Measurements from ENCODE around the gene DMD. TPM values are rescaled to one million over a fixed set of nuclear protein-coding genes. Genes with fewer than 3 reads are reported as not detected.

The DMD gene
- total RNA-seq, 2 donors from 2014 or later: 19.6 to 24.9 TPM

DNA sequence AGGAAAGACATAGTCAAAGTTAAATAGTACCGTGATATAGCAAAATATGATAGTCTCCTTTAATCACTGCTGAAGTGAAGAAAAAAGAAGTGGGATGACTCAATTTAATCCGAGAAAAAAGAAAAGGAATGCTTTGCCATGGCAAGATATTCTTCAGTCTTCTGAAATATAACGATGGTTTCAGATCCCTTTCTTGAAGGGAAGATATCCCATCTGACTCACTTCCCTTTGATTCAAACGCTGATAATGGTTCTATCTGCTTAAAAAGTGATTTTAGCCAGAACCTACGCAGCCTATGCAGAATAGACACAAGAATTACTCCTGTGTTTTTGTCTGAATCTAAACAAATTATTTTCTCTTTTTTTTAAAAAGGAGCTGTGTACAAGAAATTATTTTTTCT is 2071.4 kb downstream of the DMD start:
- TF ChIP-seq CTCF (conservative IDR thresholded peaks at IDR 0.05): no peak
- Mint-ChIP-seq H3K36me3 (ENCODE audit: low read depth) (peaks cover 31% of the 10 kb centered on the region), H3K9me3 (peaks cover 37% of the 10 kb centered on the region), H3K27ac (no peak overlapping the region), H3K4me1 (no peaks in the 10 kb centered on the region), H3K4me3 (no peak overlapping the region), H3K27me3 (ENCODE audit: insufficient read depth) (no peaks in the 10 kb centered on the region)
- no peak overlapping the region for H3K4me3 ChIP-seq (ENCODE audit: low read length)
- no peaks in the 10 kb centered on the region for H3K27me3 ChIP-seq (ENCODE audit: control insufficient read depth, insufficient read depth, low read length, poor library complexity, severe bottlenecking)
- H3K27ac ChIP-seq (ENCODE audit: low read depth, low read length): no peak overlapping the region
- peaks cover 9% of the 10 kb centered on the region for H3K36me3 ChIP-seq (ENCODE audit: control insufficient read depth, insufficient read depth, low read length)
- DNase-seq: no peak
- H3K9me3 ChIP-seq (ENCODE audit: control insufficient read depth, low read length): no peaks in the 10 kb centered on the region
- no peak overlapping the region for H3K9ac ChIP-seq (ENCODE audit: extremely low read depth, low read length, poor library complexity, severe bottlenecking)
- WGBS, 2 experiments (ENCODE audit: insufficient coverage in 1 of 2, insufficient read length in 1 of 2): 90 to 94% methylated on average over 2 to 5 of the region's 5 CpGs
- H3K4me1 ChIP-seq (ENCODE audit: control insufficient read depth, insufficient read depth, low read length): no peaks in the 10 kb centered on the region

DNA sequence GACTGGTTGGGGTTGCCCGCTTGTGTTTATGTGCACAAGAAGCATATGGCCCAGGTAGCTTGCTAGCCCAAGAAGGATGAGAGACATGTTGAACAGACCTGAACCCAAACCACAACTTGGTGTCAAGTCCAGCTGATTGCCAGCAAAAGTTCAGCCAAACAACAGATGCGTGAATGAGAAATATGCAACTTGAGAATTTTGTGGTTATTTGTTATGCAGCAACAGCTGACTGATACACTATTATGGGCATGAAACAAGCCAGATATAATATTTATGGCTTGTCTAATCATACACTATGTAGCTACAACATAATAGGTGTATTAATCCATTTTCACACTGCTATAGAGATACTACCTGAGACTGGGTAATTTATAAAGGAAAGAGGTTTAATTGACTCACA is 2073.2 kb downstream of the DMD start:
- Mint-ChIP-seq H3K9me3 (peaks cover 34% of the 10 kb centered on the region), H3K27ac (no peak overlapping the region), H3K36me3 (ENCODE audit: low read depth) (peaks cover 23% of the 10 kb centered on the region), H3K4me1 (no peaks in the 10 kb centered on the region), H3K27me3 (ENCODE audit: insufficient read depth) (no peaks in the 10 kb centered on the region), H3K4me3 (no peak overlapping the region)
- H3K36me3 ChIP-seq (ENCODE audit: control insufficient read depth, insufficient read depth, low read length): peaks cover 12% of the 10 kb centered on the region
- no peak overlapping the region for H3K27ac ChIP-seq (ENCODE audit: low read depth, low read length)
- no peaks in the 10 kb centered on the region for H3K27me3 ChIP-seq (ENCODE audit: control insufficient read depth, insufficient read depth, low read length, poor library complexity, severe bottlenecking)
- WGBS, 2 experiments (ENCODE audit: insufficient coverage in 1 of 2, insufficient read length in 1 of 2): 94% methylated on average over 2 of the region's 2 CpGs; no CpG with 5 or more reads in 1 of the 2 experiments
- TF ChIP-seq CTCF (conservative IDR thresholded peaks at IDR 0.05): no peak
- DNase-seq: no peak
- H3K9ac ChIP-seq (ENCODE audit: extremely low read depth, low read length, poor library complexity, severe bottlenecking): no peak overlapping the region
- no peak overlapping the region for H3K4me3 ChIP-seq (ENCODE audit: low read length)
- no peaks in the 10 kb centered on the region for H3K9me3 ChIP-seq (ENCODE audit: control insufficient read depth, low read length)
- H3K4me1 ChIP-seq (ENCODE audit: control insufficient read depth, insufficient read depth, low read length): no peaks in the 10 kb centered on the region

GRCh38 chrX:31136144-31136611 is 2075.2 kb downstream of the DMD start:
- no peaks in the 10 kb centered on the region for H3K27me3 ChIP-seq (ENCODE audit: control insufficient read depth, insufficient read depth, low read length, poor library complexity, severe bottlenecking)
- no peaks in the 10 kb centered on the region for H3K4me1 ChIP-seq (ENCODE audit: control insufficient read depth, insufficient read depth, low read length)
- H3K27ac Mint-ChIP-seq: no peak overlapping the region
- peaks cover 38% of the 10 kb centered on the region for H3K9me3 Mint-ChIP-seq
- 80 to 93% methylated on average over 1 to 5 of the region's 5 CpGs for WGBS, 2 experiments (ENCODE audit: insufficient coverage in 1 of 2, insufficient read length in 1 of 2)
- H3K4me1 Mint-ChIP-seq: no peaks in the 10 kb centered on the region
- H3K27me3 Mint-ChIP-seq (ENCODE audit: insufficient read depth): no peaks in the 10 kb centered on the region
- DNase-seq: no peak
- peaks cover 15% of the 10 kb centered on the region for H3K36me3 ChIP-seq (ENCODE audit: control insufficient read depth, insufficient read depth, low read length)
- H3K4me3 Mint-ChIP-seq: no peak overlapping the region
- H3K9me3 ChIP-seq (ENCODE audit: control insufficient read depth, low read length): no peaks in the 10 kb centered on the region
- H3K9ac ChIP-seq (ENCODE audit: extremely low read depth, low read length, poor library complexity, severe bottlenecking): no peak overlapping the region
- no peak overlapping the region for H3K27ac ChIP-seq (ENCODE audit: low read depth, low read length)
- no peak for TF ChIP-seq CTCF (conservative IDR thresholded peaks at IDR 0.05)
- H3K36me3 Mint-ChIP-seq (ENCODE audit: low read depth): peaks cover 23% of the 10 kb centered on the region
- no peak overlapping the region for H3K4me3 ChIP-seq (ENCODE audit: low read length)
